Common myeloid progenitor, CD34-positive (primary cell): ENCODE measurements around the gene CFAP97.

Experiments
- CTCF ChIA-PET: fragments of 350-600 bp; sonication (Branson Sonifier 250); formaldehyde crosslinking; loops from one replicate; lab custom pipeline; 2021; ENCODE audit warnings: antibody characterized with exemption; lab: Charles Lee
- POLR2A ChIA-PET: fragments of 350-600 bp; sonication (Branson Sonifier 250); formaldehyde crosslinking; loops from one replicate; lab custom pipeline; 2021; ENCODE audit warnings: antibody characterized with exemption; lab: Charles Lee
- DNase-seq, 3 donors: peaks; one replicate each; pipeline versions ENCODE4 v3.0.0 to v3.0.0-alpha.2; 2013
- H3K27ac ChIP-seq, 2 experiments: 1 replicate in 1 of 2; 2 replicates in 1 of 2; pipeline ENCODE4 v1.7.0; 2013; ENCODE audit warnings: inconsistent platforms in 2 of 2, low read length in 2 of 2, mild to moderate bottlenecking in 2 of 2, low read depth in 1 of 2, moderate library complexity in 1 of 2; ENCODE audit not compliant: severe bottlenecking in 2 of 2, insufficient read depth in 1 of 2, poor library complexity in 1 of 2
- H3K27me3 ChIP-seq, 5 experiments: replicated peaks in 2 of 5; 1 replicate in 3 of 5; 2 replicates in 2 of 5; pipeline versions ENCODE4 v1.6.1 to v1.7.0; 2013; ENCODE audit warnings: low read length in 4 of 5, mild to moderate bottlenecking in 2 of 5, moderate library complexity in 2 of 5, inconsistent platforms in 1 of 5; ENCODE audit not compliant: insufficient read depth in 5 of 5, control insufficient read depth in 4 of 5
- H3K36me3 ChIP-seq, 4 experiments: 1 replicate in 2 of 4; 2 replicates in 2 of 4; pipeline versions ENCODE4 v1.6.1 to v1.7.0; 2013; ENCODE audit warnings: low read length in 3 of 4, control low read depth in 1 of 4, mild to moderate bottlenecking in 1 of 4; ENCODE audit not compliant: control insufficient read depth in 4 of 4, insufficient read depth in 4 of 4
- H3K4me1 ChIP-seq, 4 experiments: 1 replicate in 3 of 4; 2 replicates in 1 of 4; pipeline versions ENCODE4 v1.6.1 to v1.7.1; 2013; ENCODE audit warnings: low read length in 3 of 4, mild to moderate bottlenecking in 3 of 4, control low read depth in 1 of 4, inconsistent platforms in 1 of 4, moderate library complexity in 1 of 4; ENCODE audit not compliant: control insufficient read depth in 4 of 4, insufficient read depth in 4 of 4; ENCODE audit errors: control extremely low read depth in 1 of 4
- H3K4me3 ChIP-seq, 7 experiments: 1 replicate in 4 of 7; 2 replicates in 3 of 7; pipeline versions ENCODE4 v1.5.1 to v1.7.0; 2013; ENCODE audit warnings: mild to moderate bottlenecking in 7 of 7, low read length in 6 of 7, moderate library complexity in 6 of 7, inconsistent platforms in 2 of 7, low read depth in 2 of 7, control low read depth in 1 of 7; ENCODE audit not compliant: insufficient read depth in 4 of 7, control insufficient read depth in 1 of 7; ENCODE audit errors: extremely low read depth in 1 of 7
- H3K9me3 ChIP-seq, 5 experiments: 1 replicate in 4 of 5; 2 replicates in 1 of 5; pipeline versions ENCODE4 v1.6.1 to v1.7.1; 2013; ENCODE audit warnings: low read length in 4 of 5, mild to moderate bottlenecking in 2 of 5, inconsistent platforms in 1 of 5, low read depth in 1 of 5, moderate library complexity in 1 of 5; ENCODE audit not compliant: control insufficient read depth in 4 of 5, insufficient read depth in 2 of 5; ENCODE audit errors: control extremely low read depth in 1 of 5
- WGBS: methylation state at CpG from one replicate; pipeline ENCODE4 v1.1.5; 2013; ENCODE audit not compliant: insufficient coverage; 5-methylcytosine and 5-hydroxymethylcytosine counted together

The CFAP97 gene

DNA sequence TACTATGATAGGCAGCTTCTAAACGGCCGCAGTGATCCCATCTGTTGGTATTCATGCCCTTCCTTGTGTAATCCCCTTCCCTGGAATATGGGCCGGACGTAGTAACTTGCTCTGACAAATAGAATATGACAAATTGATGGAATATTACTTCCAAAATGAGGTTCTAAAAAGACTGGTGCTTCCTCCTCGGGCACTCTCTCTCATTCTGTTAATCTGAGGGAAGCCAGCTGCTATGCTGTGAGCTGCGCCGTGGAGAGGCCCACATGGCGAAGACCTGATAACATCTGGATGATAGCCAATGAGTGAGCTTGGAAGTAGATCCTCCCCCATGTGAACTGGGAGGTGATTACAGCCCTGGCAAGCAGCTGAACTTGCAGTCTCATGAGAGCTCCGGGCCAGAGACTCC, 88.0 kb downstream of the CFAP97 start:
- WGBS, result 14% methylated on average over 4 of the region's 9 CpGs
- Histone ChIP-seq H3K36me3 (no peaks in the 10 kb centered on the region), H3K9me3 (no peaks in the 10 kb centered on the region), H3K27me3 (no peaks in the 10 kb centered on the region), H3K4me3 (peak overlapping the region in 1 of 7 experiments; percentile 4), H3K4me1 (peaks cover 0 to 13% (median 9%) of the 10 kb centered on the region in 4 experiments), H3K27ac (no peak overlapping the region)
- CTCF ChIA-PET, result interaction anchor here (1.2 to 1.5 kb wide), 2 partner anchors 8 to 19 kb away, joined by 3 to 4 read pairs; no protein-coding TSS in a partner anchor
- peak; percentile 83 to 96 (median 93) for DNase-seq
- POLR2A ChIA-PET, result interaction anchor here (0.5 kb wide), 1 partner anchor 29 kb away, joined by 3 read pairs; no protein-coding TSS in a partner anchor

DNA sequence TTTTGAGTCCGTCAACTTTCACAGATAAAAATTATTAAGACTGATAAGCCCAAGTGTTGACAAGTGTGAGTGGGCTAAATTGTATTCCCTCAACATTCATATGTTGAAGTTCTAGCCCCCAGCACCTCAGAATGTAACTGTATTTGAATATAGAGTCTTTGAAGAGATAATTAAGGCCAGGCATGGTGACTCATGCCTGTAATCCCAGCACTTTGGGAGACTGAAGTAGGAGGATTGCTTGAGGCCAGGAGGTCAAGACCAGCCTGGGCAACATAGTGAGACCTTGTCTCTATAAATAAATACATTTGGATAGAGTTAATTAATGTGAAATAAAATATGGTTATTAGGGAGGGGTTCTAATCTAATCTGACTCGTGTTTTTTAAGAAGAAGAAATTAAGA, 90.5 kb downstream of the CFAP97 start:
- CTCF ChIA-PET, result interaction anchor here (1.9 kb wide), 1 partner anchor 13 kb away, joined by 4 read pairs; no protein-coding TSS in a partner anchor
- no peaks in the 10 kb centered on the region for H3K9me3 ChIP-seq
- H3K27ac ChIP-seq, result no peak overlapping the region
- POLR2A ChIA-PET, result no interaction called here
- H3K36me3 ChIP-seq, result no peaks in the 10 kb centered on the region
- 60% methylated on average over 1 of the region's 2 CpGs for WGBS
- DNase-seq, result no peak
- no peak overlapping the region for H3K4me3 ChIP-seq
- peaks cover 0 to 7% (median 3%) of the 10 kb centered on the region in 4 experiments for H3K4me1 ChIP-seq
- H3K27me3 ChIP-seq, result no peaks in the 10 kb centered on the region

DNA sequence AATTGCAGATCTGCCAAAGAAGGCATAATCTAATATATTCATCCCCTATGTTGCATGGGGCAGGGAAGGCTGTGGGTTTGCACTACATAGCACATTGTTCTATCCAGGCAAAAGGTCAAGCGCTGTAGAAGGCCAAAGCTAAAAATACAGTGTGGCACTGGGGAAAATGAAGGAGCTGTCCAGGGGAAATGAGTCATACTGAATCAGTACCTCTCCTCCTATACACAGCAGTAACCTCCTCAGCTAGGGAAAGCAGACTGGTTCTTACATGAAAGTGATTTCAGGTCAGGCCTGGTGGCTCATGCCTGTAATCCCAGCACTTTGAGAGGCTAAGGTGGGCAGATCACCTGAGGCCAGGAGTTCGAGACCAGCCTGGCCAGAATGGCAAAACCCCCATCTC, 91.7 kb downstream of the CFAP97 start:
- WGBS, result 100% methylated on average over 1 of the region's 2 CpGs
- Histone ChIP-seq H3K4me1 (peaks cover 0 to 7% (median 3%) of the 10 kb centered on the region in 4 experiments), H3K36me3 (no peaks in the 10 kb centered on the region), H3K27ac (no peak overlapping the region), H3K27me3 (no peaks in the 10 kb centered on the region), H3K9me3 (no peaks in the 10 kb centered on the region), H3K4me3 (no peak overlapping the region)
- CTCF ChIA-PET, result interaction anchor here (1.9 kb wide), 1 partner anchor 15 kb away, joined by 4 read pairs; no protein-coding TSS in a partner anchor
- DNase-seq, result peak in 1 of 3 donors; percentile 12
- POLR2A ChIA-PET, result no interaction called here

DNA sequence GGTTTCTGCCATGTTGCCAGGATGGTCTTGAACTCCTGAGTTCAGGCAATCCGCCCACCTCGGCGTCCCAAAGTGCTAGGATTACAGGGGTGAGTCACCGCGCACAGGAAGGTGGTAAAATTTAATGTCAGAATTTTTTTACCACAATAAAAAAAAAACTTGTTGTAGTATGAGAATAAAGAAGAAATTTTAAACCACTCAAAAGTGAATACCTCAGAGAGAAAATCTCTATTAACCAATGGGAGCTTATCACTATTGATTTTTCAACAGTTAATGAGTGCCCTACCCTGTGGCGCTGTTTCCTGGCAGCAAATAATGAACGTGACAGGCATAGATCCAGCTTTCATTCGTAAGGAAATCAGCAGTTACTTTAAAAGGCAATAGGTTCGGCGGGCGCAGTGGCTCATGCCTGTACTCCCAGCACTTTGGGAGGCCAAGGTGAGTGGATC, 93.4 kb downstream of the CFAP97 start:
- H3K9me3 ChIP-seq, result no peaks in the 10 kb centered on the region
- DNase-seq, result no peak
- WGBS, result 78% methylated on average over 4 of the region's 11 CpGs
- H3K4me3 ChIP-seq, result no peak overlapping the region
- peaks cover 0 to 4% (median 0%) of the 10 kb centered on the region in 5 experiments for H3K27me3 ChIP-seq
- no peaks in the 10 kb centered on the region for H3K4me1 ChIP-seq
- H3K27ac ChIP-seq, result no peak overlapping the region
- CTCF ChIA-PET, result interaction anchor here (0.7 kb wide), 1 partner anchor 23 kb away, joined by 3 read pairs; no protein-coding TSS in a partner anchor
- POLR2A ChIA-PET, result no interaction called here
- no peaks in the 10 kb centered on the region for H3K36me3 ChIP-seq

DNA sequence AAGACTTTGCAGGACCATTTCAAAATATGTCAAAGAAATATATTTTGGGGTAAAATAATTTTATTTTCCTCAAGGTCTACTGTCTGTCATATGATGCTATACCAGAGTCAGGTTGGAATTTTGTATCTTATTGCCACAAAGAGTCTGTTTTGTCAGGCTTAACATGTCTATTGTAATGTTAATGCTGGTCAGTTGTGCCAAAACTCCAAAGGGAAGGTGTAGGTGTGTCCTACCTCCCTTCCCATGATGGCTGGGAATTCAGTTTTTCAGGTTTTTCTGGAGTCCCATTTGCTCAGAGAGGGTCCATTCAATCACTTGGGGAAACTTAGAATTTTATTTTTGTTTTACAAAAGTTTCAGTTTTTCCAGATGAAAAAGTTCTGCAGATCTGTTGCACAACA, 94.1 kb downstream of the CFAP97 start:
- Histone ChIP-seq H3K27ac (no peak overlapping the region), H3K27me3 (peaks cover 0 to 7% (median 0%) of the 10 kb centered on the region in 5 experiments), H3K9me3 (no peaks in the 10 kb centered on the region), H3K4me1 (no peaks in the 10 kb centered on the region), H3K36me3 (no peaks in the 10 kb centered on the region), H3K4me3 (no peak overlapping the region)
- DNase-seq, result no peak
- ChIA-PET CTCF (interaction anchor here (2.1 kb wide), 1 partner anchor 14 kb away, joined by 6 read pairs; no protein-coding TSS in a partner anchor), POLR2A (no interaction called here)
